ENCODE measurements around the gene UMAD1. TPM values are rescaled to one million over a fixed set of nuclear protein-coding genes. Genes with fewer than 3 reads are reported as not detected.

The UMAD1 gene
- total and polyA plus RNA-seq, 2 experiments from 2014 or later: 8.4 to 12.4 TPM

DNA sequence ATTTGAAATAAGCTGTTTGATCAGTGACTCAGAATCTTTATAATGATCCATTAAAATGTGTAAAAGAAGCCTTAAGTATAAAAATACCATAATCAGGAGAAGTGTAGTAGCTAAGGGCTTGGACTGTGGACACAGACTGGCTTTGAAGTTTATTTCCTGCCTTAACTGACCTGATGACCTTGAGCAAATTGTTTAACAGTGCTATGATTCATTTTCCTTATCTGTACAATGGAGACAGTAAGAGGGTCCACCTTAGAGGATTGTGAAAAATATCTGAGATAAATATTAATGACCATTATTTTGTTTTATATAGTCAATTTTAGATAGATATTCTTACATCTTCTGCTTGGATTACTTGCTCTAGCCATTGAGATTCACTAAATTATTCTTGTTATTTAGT is 91.2 kb downstream of the UMAD1 start:
- peaks cover under 1% of the 10 kb centered on the region; the same call in 1 of the 2 replicates for H3K4me1 ChIP-seq (ENCODE audit: insufficient read depth)
- Mint-ChIP-seq H3K27me3 (ENCODE audit: insufficient read depth, low read depth, poor library complexity) (no peaks in the 10 kb centered on the region), H3K4me3 (no peak overlapping the region), H3K36me3 (ENCODE audit: low read depth) (no peaks in the 10 kb centered on the region), H3K9me3 (no peaks in the 10 kb centered on the region), H3K27ac (no peak overlapping the region), H3K4me1 (peaks cover 10% of the 10 kb centered on the region)
- H3K9me2 ChIP-seq (ENCODE audit: insufficient read depth): 0 out of 2 replicates have a peak, but pooled peaks cover 3% of the 10 kb centered on the region
- no peaks in the 10 kb centered on the region for H3K36me3 ChIP-seq (ENCODE audit: insufficient read depth)
- H3F3A ChIP-seq (replicated peaks; ENCODE audit: low read depth): no peaks in the 10 kb centered on the region
- no peak overlapping the region for H3K27ac ChIP-seq (ENCODE audit: low read depth)
- no peak overlapping the region for H3K4me2 ChIP-seq
- no peaks in the 10 kb centered on the region for H3K79me2 ChIP-seq (replicated peaks; ENCODE audit: insufficient read depth)
- H3K4me3 ChIP-seq: no peak overlapping the region
- H3K27me3 ChIP-seq (ENCODE audit: insufficient read depth): no peaks in the 10 kb centered on the region
- TF ChIP-seq, protein P1, sequence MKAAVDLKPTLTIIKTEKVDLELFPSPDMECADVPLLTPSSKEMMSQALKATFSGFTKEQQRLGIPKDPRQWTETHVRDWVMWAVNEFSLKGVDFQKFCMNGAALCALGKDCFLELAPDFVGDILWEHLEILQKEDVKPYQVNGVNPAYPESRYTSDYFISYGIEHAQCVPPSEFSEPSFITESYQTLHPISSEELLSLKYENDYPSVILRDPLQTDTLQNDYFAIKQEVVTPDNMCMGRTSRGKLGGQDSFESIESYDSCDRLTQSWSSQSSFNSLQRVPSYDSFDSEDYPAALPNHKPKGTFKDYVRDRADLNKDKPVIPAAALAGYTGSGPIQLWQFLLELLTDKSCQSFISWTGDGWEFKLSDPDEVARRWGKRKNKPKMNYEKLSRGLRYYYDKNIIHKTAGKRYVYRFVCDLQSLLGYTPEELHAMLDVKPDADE (IDR thresholded peaks at IDR 0.05): no peak
- TF ChIP-seq EZH2 (IDR thresholded peaks at IDR 0.05; ENCODE audit: low read depth, unreplicated experiment): no peak
- TF ChIP-seq, protein P2, sequence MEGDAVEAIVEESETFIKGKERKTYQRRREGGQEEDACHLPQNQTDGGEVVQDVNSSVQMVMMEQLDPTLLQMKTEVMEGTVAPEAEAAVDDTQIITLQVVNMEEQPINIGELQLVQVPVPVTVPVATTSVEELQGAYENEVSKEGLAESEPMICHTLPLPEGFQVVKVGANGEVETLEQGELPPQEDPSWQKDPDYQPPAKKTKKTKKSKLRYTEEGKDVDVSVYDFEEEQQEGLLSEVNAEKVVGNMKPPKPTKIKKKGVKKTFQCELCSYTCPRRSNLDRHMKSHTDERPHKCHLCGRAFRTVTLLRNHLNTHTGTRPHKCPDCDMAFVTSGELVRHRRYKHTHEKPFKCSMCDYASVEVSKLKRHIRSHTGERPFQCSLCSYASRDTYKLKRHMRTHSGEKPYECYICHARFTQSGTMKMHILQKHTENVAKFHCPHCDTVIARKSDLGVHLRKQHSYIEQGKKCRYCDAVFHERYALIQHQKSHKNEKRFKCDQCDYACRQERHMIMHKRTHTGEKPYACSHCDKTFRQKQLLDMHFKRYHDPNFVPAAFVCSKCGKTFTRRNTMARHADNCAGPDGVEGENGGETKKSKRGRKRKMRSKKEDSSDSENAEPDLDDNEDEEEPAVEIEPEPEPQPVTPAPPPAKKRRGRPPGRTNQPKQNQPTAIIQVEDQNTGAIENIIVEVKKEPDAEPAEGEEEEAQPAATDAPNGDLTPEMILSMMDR (conservative IDR thresholded peaks at IDR 0.05; ENCODE audit: low read depth in 2 of 2): no peak
- no peak for TF ChIP-seq STAT1 (IDR thresholded peaks at IDR 0.05; ENCODE audit: unreplicated experiment)
- TF ChIP-seq, protein P3, sequence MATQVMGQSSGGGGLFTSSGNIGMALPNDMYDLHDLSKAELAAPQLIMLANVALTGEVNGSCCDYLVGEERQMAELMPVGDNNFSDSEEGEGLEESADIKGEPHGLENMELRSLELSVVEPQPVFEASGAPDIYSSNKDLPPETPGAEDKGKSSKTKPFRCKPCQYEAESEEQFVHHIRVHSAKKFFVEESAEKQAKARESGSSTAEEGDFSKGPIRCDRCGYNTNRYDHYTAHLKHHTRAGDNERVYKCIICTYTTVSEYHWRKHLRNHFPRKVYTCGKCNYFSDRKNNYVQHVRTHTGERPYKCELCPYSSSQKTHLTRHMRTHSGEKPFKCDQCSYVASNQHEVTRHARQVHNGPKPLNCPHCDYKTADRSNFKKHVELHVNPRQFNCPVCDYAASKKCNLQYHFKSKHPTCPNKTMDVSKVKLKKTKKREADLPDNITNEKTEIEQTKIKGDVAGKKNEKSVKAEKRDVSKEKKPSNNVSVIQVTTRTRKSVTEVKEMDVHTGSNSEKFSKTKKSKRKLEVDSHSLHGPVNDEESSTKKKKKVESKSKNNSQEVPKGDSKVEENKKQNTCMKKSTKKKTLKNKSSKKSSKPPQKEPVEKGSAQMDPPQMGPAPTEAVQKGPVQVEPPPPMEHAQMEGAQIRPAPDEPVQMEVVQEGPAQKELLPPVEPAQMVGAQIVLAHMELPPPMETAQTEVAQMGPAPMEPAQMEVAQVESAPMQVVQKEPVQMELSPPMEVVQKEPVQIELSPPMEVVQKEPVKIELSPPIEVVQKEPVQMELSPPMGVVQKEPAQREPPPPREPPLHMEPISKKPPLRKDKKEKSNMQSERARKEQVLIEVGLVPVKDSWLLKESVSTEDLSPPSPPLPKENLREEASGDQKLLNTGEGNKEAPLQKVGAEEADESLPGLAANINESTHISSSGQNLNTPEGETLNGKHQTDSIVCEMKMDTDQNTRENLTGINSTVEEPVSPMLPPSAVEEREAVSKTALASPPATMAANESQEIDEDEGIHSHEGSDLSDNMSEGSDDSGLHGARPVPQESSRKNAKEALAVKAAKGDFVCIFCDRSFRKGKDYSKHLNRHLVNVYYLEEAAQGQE (IDR thresholded peaks at IDR 0.05; ENCODE audit: unreplicated experiment): no peak
- no peak for TF ChIP-seq NANOG (IDR thresholded peaks at IDR 0.05; ENCODE audit: borderline replicate concordance)
- TF ChIP-seq ZNF331 (CRISPR knock-in tag; IDR thresholded peaks at IDR 0.05; ENCODE audit: low read depth): no peak
- TF ChIP-seq POLR2AphosphoS5 (IDR thresholded peaks at IDR 0.05; ENCODE audit: low read depth): no peak
- no peak for TF ChIP-seq EZH2phosphoT487 (IDR thresholded peaks at IDR 0.05; ENCODE audit: unreplicated experiment)
- TF ChIP-seq, protein P4, sequence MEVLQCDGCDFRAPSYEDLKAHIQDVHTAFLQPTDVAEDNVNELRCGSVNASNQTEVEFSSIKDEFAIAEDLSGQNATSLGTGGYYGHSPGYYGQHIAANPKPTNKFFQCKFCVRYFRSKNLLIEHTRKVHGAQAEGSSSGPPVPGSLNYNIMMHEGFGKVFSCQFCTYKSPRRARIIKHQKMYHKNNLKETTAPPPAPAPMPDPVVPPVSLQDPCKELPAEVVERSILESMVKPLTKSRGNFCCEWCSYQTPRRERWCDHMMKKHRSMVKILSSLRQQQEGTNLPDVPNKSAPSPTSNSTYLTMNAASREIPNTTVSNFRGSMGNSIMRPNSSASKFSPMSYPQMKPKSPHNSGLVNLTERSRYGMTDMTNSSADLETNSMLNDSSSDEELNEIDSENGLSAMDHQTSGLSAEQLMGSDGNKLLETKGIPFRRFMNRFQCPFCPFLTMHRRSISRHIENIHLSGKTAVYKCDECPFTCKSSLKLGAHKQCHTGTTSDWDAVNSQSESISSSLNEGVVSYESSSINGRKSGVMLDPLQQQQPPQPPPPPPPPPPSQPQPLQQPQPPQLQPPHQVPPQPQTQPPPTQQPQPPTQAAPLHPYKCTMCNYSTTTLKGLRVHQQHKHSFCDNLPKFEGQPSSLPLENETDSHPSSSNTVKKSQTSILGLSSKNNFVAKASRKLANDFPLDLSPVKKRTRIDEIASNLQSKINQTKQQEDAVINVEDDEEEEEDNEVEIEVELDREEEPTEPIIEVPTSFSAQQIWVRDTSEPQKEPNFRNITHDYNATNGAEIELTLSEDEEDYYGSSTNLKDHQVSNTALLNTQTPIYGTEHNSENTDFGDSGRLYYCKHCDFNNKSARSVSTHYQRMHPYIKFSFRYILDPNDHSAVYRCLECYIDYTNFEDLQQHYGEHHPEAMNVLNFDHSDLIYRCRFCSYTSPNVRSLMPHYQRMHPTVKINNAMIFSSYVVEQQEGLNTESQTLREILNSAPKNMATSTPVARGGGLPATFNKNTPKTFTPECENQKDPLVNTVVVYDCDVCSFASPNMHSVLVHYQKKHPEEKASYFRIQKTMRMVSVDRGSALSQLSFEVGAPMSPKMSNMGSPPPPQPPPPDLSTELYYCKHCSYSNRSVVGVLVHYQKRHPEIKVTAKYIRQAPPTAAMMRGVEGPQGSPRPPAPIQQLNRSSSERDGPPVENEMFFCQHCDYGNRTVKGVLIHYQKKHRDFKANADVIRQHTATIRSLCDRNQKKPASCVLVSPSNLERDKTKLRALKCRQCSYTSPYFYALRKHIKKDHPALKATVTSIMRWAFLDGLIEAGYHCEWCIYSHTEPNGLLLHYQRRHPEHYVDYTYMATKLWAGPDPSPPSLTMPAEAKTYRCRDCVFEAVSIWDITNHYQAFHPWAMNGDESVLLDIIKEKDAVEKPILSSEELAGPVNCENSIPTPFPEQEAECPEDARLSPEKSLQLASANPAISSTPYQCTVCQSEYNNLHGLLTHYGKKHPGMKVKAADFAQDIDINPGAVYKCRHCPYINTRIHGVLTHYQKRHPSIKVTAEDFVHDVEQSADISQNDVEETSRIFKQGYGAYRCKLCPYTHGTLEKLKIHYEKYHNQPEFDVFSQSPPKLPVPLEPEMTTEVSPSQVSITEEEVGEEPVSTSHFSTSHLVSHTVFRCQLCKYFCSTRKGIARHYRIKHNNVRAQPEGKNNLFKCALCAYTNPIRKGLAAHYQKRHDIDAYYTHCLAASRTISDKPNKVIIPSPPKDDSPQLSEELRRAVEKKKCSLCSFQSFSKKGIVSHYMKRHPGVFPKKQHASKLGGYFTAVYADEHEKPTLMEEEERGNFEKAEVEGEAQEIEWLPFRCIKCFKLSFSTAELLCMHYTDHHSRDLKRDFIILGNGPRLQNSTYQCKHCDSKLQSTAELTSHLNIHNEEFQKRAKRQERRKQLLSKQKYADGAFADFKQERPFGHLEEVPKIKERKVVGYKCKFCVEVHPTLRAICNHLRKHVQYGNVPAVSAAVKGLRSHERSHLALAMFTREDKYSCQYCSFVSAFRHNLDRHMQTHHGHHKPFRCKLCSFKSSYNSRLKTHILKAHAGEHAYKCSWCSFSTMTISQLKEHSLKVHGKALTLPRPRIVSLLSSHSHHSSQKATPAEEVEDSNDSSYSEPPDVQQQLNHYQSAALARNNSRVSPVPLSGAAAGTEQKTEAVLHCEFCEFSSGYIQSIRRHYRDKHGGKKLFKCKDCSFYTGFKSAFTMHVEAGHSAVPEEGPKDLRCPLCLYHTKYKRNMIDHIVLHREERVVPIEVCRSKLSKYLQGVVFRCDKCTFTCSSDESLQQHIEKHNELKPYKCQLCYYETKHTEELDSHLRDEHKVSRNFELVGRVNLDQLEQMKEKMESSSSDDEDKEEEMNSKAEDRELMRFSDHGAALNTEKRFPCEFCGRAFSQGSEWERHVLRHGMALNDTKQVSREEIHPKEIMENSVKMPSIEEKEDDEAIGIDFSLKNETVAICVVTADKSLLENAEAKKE (CRISPR knock-in tag; IDR thresholded peaks at IDR 0.05): no peak
- no peak for TF ChIP-seq CREB1 (CRISPR knock-in tag; IDR thresholded peaks at IDR 0.05; ENCODE audit: low read depth)
- TF ChIP-seq JUNB (IDR thresholded peaks at IDR 0.05; ENCODE audit: unreplicated experiment): no peak
- no peak for TF ChIP-seq ZNF114 (CRISPR knock-in tag; IDR thresholded peaks at IDR 0.05)
- ATAC-seq (no peak), DNase-seq (ENCODE audit: low spot score) (no peak)
- no peaks in the 10 kb centered on the region for H4K20me1 ChIP-seq (replicated peaks; ENCODE audit: insufficient read depth)
- H2AFZ ChIP-seq: no peak overlapping the region
